HepG2 (cell line): ENCODE data around the gene SF3B5. TPM values are rescaled to one million over a fixed set of nuclear protein-coding genes. Genes with fewer than 3 reads are reported as not detected.

Experiments
- ARNTL ChIP-seq: sonication (generic); formaldehyde crosslinking; IDR thresholded peaks from 2 replicates; pipeline ENCODE4 v1.4.0; 2020; ENCODE audit warnings: mild to moderate bottlenecking, missing genetic modification reagents
- CAMTA2 ChIP-seq: sonication (generic); formaldehyde crosslinking; IDR thresholded peaks from 2 replicates; pipeline ENCODE4 v1.4.0; 2020; ENCODE audit warnings: mild to moderate bottlenecking, missing genetic modification reagents, borderline replicate concordance
- DMAP1 ChIP-seq: IDR thresholded peaks from 2 replicates; pipeline ENCODE4 v1.6.1; 2016
- GLI4 ChIP-seq: sonication (generic); formaldehyde crosslinking; IDR thresholded peaks from 2 replicates; pipeline ENCODE4 v1.5.1; 2020; ENCODE audit warnings: missing genetic modification reagents, mild to moderate bottlenecking, moderate library complexity, borderline replicate concordance
- IRF2 ChIP-seq: IDR thresholded peaks from 2 replicates; pipeline ENCODE4 v1.6.1; 2018; ENCODE audit warnings: missing genetic modification reagents, missing compliant biosample characterization
- JARID2 ChIP-seq: sonication (generic); formaldehyde crosslinking; IDR thresholded peaks from 2 replicates; pipeline ENCODE4 v1.8.1; 2023; ENCODE audit warnings: missing genetic modification reagents, inconsistent platforms; ENCODE audit not compliant: insufficient replicate concordance
- KLF15 ChIP-seq: sonication (generic); formaldehyde crosslinking; IDR thresholded peaks from 2 replicates; pipeline ENCODE4 v1.8.1; 2023; ENCODE audit warnings: borderline replicate concordance, mild to moderate bottlenecking, inconsistent platforms, missing genetic modification reagents, mixed read lengths
- MEF2D ChIP-seq: sonication (generic); formaldehyde crosslinking; IDR thresholded peaks from 2 replicates; pipeline ENCODE4 v1.5.1; 2020; ENCODE audit warnings: mild to moderate bottlenecking, missing genetic modification reagents
- RELA ChIP-seq: sonication (generic); formaldehyde crosslinking; IDR thresholded peaks from 2 replicates; pipeline ENCODE4 v1.4.0; 2020; ENCODE audit warnings: missing genetic modification reagents
- REXO4 ChIP-seq: sonication (generic); formaldehyde crosslinking; IDR thresholded peaks from 2 replicates; pipeline ENCODE4 v1.8.0; 2022; ENCODE audit warnings: missing genetic modification reagents, mild to moderate bottlenecking, borderline replicate concordance
- RFX5 ChIP-seq: IDR thresholded peaks from 2 replicates; pipeline ENCODE4 v1.6.1; 2011; ENCODE audit warnings: low read depth, low read length, improper control_type of control experiment
- SP1 ChIP-seq, 2 experiments: fragments of 450-650 bp in 1 of 2; sonication (generic) in 1 of 2; formaldehyde crosslinking in 1 of 2; IDR thresholded peaks; 2 replicates each; pipeline versions ENCODE4 v1.4.0 to v1.6.1; 2016 to 2020; ENCODE audit warnings: missing genetic modification reagents in 1 of 2
- TEAD2 ChIP-seq: sonication (generic); formaldehyde crosslinking; IDR thresholded peaks from 2 replicates; pipeline ENCODE4 v1.9.0; 2021; ENCODE audit warnings: missing genetic modification reagents
- TOE1 ChIP-seq: sonication (generic); formaldehyde crosslinking; IDR thresholded peaks from 2 replicates; pipeline ENCODE4 v1.4.0; 2020; ENCODE audit warnings: mild to moderate bottlenecking, missing genetic modification reagents
- UBTF ChIP-seq: sonication (generic); formaldehyde crosslinking; IDR thresholded peaks from 2 replicates; pipeline ENCODE4 v1.4.0; 2020; ENCODE audit warnings: mild to moderate bottlenecking, missing genetic modification reagents
- ZBTB4 ChIP-seq: sonication (generic); formaldehyde crosslinking; IDR thresholded peaks from 2 replicates; pipeline ENCODE4 v1.4.0; 2020; ENCODE audit warnings: missing genetic modification reagents, mild to moderate bottlenecking, borderline replicate concordance
- ZIK1 ChIP-seq: sonication (generic); formaldehyde crosslinking; IDR thresholded peaks from 2 replicates; pipeline ENCODE4 v1.5.0; 2020; ENCODE audit warnings: mild to moderate bottlenecking, low read depth, missing genetic modification reagents, borderline replicate concordance
- ZNF160 ChIP-seq: sonication (generic); formaldehyde crosslinking; IDR thresholded peaks from 2 replicates; pipeline ENCODE4 v1.8.0; 2022; ENCODE audit warnings: mild to moderate bottlenecking, inconsistent platforms, missing genetic modification reagents
- ZNF30 ChIP-seq: sonication (generic); formaldehyde crosslinking; IDR thresholded peaks from 2 replicates; pipeline ENCODE4 v1.5.0; 2020; ENCODE audit warnings: mild to moderate bottlenecking, missing genetic modification reagents
- ZNF510 ChIP-seq: sonication (generic); formaldehyde crosslinking; IDR thresholded peaks from 2 replicates; pipeline ENCODE4 v1.4.0; 2020; ENCODE audit warnings: low read depth, mild to moderate bottlenecking, missing genetic modification reagents
- ZNF556 ChIP-seq: sonication (generic); formaldehyde crosslinking; IDR thresholded peaks from 2 replicates; pipeline ENCODE4 v1.4.0; 2020; ENCODE audit warnings: mild to moderate bottlenecking, missing genetic modification reagents, borderline replicate concordance
- ZNF614 ChIP-seq: IDR thresholded peaks from 2 replicates; pipeline ENCODE4 v1.6.1; 2018; ENCODE audit warnings: missing biosample characterization, missing genetic modification reagents, inconsistent platforms, borderline replicate concordance
- ZNF652 ChIP-seq: IDR thresholded peaks from 2 replicates; pipeline ENCODE4 v1.6.1; 2016; ENCODE audit warnings: low read depth, borderline replicate concordance
- ZNF776 ChIP-seq: sonication (generic); formaldehyde crosslinking; IDR thresholded peaks from 2 replicates; pipeline ENCODE4 v1.4.0; 2020; ENCODE audit warnings: mild to moderate bottlenecking, missing genetic modification reagents
- polyA plus RNA-seq, 8 experiments: library from polyadenylated mRNA; depleted of rRNA in 3 of 8; stranded (reverse) in 7 of 8; unstranded in 1 of 8; fragments of >200 nt; fragmentation: Illumina TruSeq in 4 of 8; extraction: Trizol in 4 of 8; gene quantifications; 2 replicates each; pipeline versions ENCODE4 v1.2.1 to v1.2.3, GENCODE V29; 2011 to 2016; ENCODE audit warnings: low read depth in 4 of 8, missing spikeins in 1 of 8, mixed read lengths in 1 of 8; ENCODE audit not compliant: insufficient read depth in 1 of 8
- total RNA-seq, 5 experiments: library from RNA; depleted of rRNA; stranded (reverse); fragments of >200 nt; fragmentation: Illumina TruSeq; extraction: Trizol; gene quantifications; 2 replicates each; pipeline ENCODE4 v1.2.3, GENCODE V29; 2016; ENCODE audit warnings: low read depth in 1 of 5

The SF3B5 gene
- total and polyA plus RNA-seq, 2 of the 13 experiments (the other 11 are each of a cell fraction or from before 2014, with no cell fraction given), result 263 to 292 TPM

GRCh38 chr6:144095134-144096002 lies at the start of gene SF3B5 (continued):
- TF ChIP-seq KLF15 (peak; percentile 5; the same call in 1 of the 2 replicates), ZNF160 (CRISPR knock-in tag) (peak; percentile 43; the same call in 1 of the 2 replicates), ZNF510 (CRISPR knock-in tag) (0 out of 2 replicates have a peak, but pooled peaks have one; percentile 97), DMAP1 (CRISPR knock-in tag) (peak; percentile 95), ARNTL (CRISPR knock-in tag) (peak; percentile 81), GLI4 (CRISPR knock-in tag) (no peak), SP1 (IDR thresholded peaks at IDR 0.05) (no peak), SP1 (CRISPR knock-in tag; IDR thresholded peaks at IDR 0.05) (peak; percentile 98), ZNF776 (CRISPR knock-in tag) (peak; percentile 56), ZNF556 (CRISPR knock-in tag) (peak; percentile 67; the same call in 1 of the 2 replicates), JARID2 (CRISPR knock-in tag) (peak; percentile 80), TEAD2 (CRISPR knock-in tag) (no peak), ZNF652 (CRISPR knock-in tag) (0 out of 2 replicates have a peak, but pooled peaks have one; percentile 7), ZNF614 (CRISPR knock-in tag) (peak; percentile 95), RFX5 (peak; percentile 88), REXO4 (CRISPR knock-in tag) (no peak), ZBTB4 (CRISPR knock-in tag) (peak; percentile 50; the same call in 1 of the 2 replicates), RELA (CRISPR knock-in tag) (0 out of 2 replicates have a peak, but pooled peaks have one; percentile 56), ZNF30 (CRISPR knock-in tag) (no peak), IRF2 (CRISPR knock-in tag) (peak; percentile 99), TOE1 (CRISPR knock-in tag) (no peak; the same call in 1 of the 2 replicates), UBTF (CRISPR knock-in tag) (peak; percentile 88), ZIK1 (peak; percentile 67; the same call in 1 of the 2 replicates), CAMTA2 (CRISPR knock-in tag) (peak; percentile 78), MEF2D (peak; percentile 91)
